Adrenal gland (tissue), 12 donors: ENCODE measurements around the gene PTPRN. TPM values are rescaled to one million over a fixed set of nuclear protein-coding genes. Genes with fewer than 3 reads are reported as not detected.
A peak's percentile ranks its signal among the peaks of the same experiment; 100 is the strongest.

ENCODE experiments used
- DNase-seq, 7 donors: peaks; one replicate each; pipeline ENCODE4 v3.0.0-alpha.2; 2019 to 2020
- H3K27ac ChIP-seq, 5 donors: fragments of 200-600 bp; sonication (generic) in 4 of 5; 1 replicate in 3 of 5; 2 replicates in 2 of 5; pipeline versions ENCODE4 v1.5.1 to v1.8.0; 2016 to 2020; ENCODE audit warnings: mild to moderate bottlenecking in 1 of 5
- H3K27me3 ChIP-seq: fragments of 200-600 bp; 2 replicates; pipeline ENCODE4 v1.8.0; 2021
- H3K36me3 ChIP-seq, 2 donors: fragments of 200-600 bp; replicated peaks in 1 of 2; 1 replicate in 1 of 2; 2 replicates in 1 of 2; pipeline versions ENCODE4 v1.5.1 to v1.8.0; 2018 to 2022
- H3K4me1 ChIP-seq, 2 donors: fragments of 200-600 bp; replicated peaks in 1 of 2; 1 replicate in 1 of 2; 2 replicates in 1 of 2; pipeline versions ENCODE4 v1.5.1 to v1.8.0; 2018 to 2021
- H3K4me3 ChIP-seq, 4 donors: fragments of 200-600 bp; sonication (generic) in 3 of 4; one replicate each; pipeline ENCODE4 v1.5.1; 2016 to 2018
- H3K9me3 ChIP-seq, 3 donors: fragments of 200-600 bp; sonication (generic) in 1 of 3; replicated peaks in 1 of 3; 1 replicate in 2 of 3; 2 replicates in 1 of 3; pipeline versions ENCODE4 v1.5.1 to v1.8.0; 2016 to 2021
- CTCF ChIP-seq, 6 experiments: fragments of 450-650 bp in 4 of 6; fragments of 200-600 bp in 2 of 6; sonication (generic) in 1 of 6; IDR thresholded peaks; 1 replicate in 5 of 6; 2 replicates in 1 of 6; pipeline versions ENCODE4 v1.5.1 to v1.8.0; 2016 to 2021; ENCODE audit warnings: antibody characterized with exemption in 6 of 6, mild to moderate bottlenecking in 2 of 6, moderate library complexity in 1 of 6
- POLR2A ChIP-seq, 2 donors: fragments of 450-650 bp; IDR thresholded peaks; one replicate each; pipeline ENCODE4 v1.6.1; 2017; ENCODE audit warnings: antibody characterized with exemption in 2 of 2, mild to moderate bottlenecking in 2 of 2, moderate library complexity in 1 of 2
- WGBS, 4 donors: extraction: QIAGEN DNeasy Blood & Tissue Kit in 2 of 4; methylation state at CpG; one replicate each; pipeline versions ENCODE4 v1.1.5 to v1.1.7; 2013 to 2017; 5-methylcytosine and 5-hydroxymethylcytosine counted together
- intact Hi-C, 2 donors: fragments of 100-400 bp; cut with DNase I; formaldehyde crosslinking; loops; one replicate each; pipeline versions ENCODE4 v1.14.1 to v1.15.0; 2022 to 2023
- polyA plus RNA-seq, 3 donors: library from polyadenylated mRNA; stranded (reverse); fragments of 200-250 nt in 2 of 3; fragments of 350-450 nt in 1 of 3; fragmentation: Illumina TruSeq in 1 of 3; extraction: RNeasy Lipid Tissue Mini Kit (QIAGEN cat#74804) in 1 of 3; gene quantifications; one replicate each; pipeline ENCODE4 v1.2.3, GENCODE V29; 2013 to 2014
- total RNA-seq, 9 donors: library from RNA; depleted of rRNA in 4 of 9; stranded (reverse); fragments of >200 nt in 4 of 9; fragments of 120-200 nt in 1 of 9; fragmentation: NEBNext Ultra II Directional in 1 of 9; extraction: Animal tissue kit (Norgen Biotek cat#: 25700) in 1 of 9; gene quantifications; one replicate each; pipeline versions ENCODE4 v1.1.0 to v1.2.4, GENCODE V29; 2013 to 2023
- donor health status: healthy with polysubstance abuse.
- donor health status: Bipolar disorder and iron deficiency.
- donor health status: DM: yes; HTN: yes; CAD: no.
- donor health status: DM: no; HTN: no; CAD: no.
- donor health status: DM: no; HTN: no; CAD: no.
- donor health status: DM: yes; HTN: yes; CAD: no.

PTPRN gene
- total and polyA plus RNA-seq, 12 donors = 0.39 to 106 (median 9.0) TPM; not detected in 1

GRCh38 chr2:219250049-219250781, 59.0 kb downstream of the PTPRN start:
- DNase-seq = no peak
- H3K4me3 ChIP-seq = no peak overlapping the region
- TF ChIP-seq POLR2A (IDR thresholded peaks at IDR 0.05) (no peak), CTCF (IDR thresholded peaks at IDR 0.05) (no peak)
- H3K27ac ChIP-seq = peak overlapping the region in 4 of 5 donors; percentile 56 to 90 (median 74)
- 86 to 89% (median 87%) methylated on average over 15 to 22 of the region's 22 CpGs for WGBS, 4 donors
- no peaks in the 10 kb centered on the region for H3K9me3 ChIP-seq
- H3K4me1 ChIP-seq = peaks cover 30 to 51% of the 10 kb centered on the region in 2 donors
- intact Hi-C loops = no loop called here
- H3K27me3 ChIP-seq = no peaks in the 10 kb centered on the region
- H3K36me3 ChIP-seq = peaks cover 0 to 17% of the 10 kb centered on the region in 2 donors

GRCh38 chr2:219249203-219249980, 59.8 kb downstream of the PTPRN start:
- H3K4me1 ChIP-seq = peaks cover 37 to 54% of the 10 kb centered on the region in 2 donors
- DNase-seq = peak; percentile 73 to 90 (median 87)
- WGBS, 4 donors = 29 to 63% (median 33%) methylated on average over 2 to 7 of the region's 7 CpGs
- intact Hi-C loops = loop anchor here (10.0 kb wide), 1 partner anchor 45 kb away; no protein-coding TSS in a partner anchor
- H3K4me3 ChIP-seq = no peak overlapping the region
- peaks cover 0 to 17% of the 10 kb centered on the region in 2 donors for H3K36me3 ChIP-seq
- peak overlapping the region; percentile 29 to 90 (median 71) for H3K27ac ChIP-seq
- no peaks in the 10 kb centered on the region for H3K27me3 ChIP-seq
- TF ChIP-seq POLR2A (IDR thresholded peaks at IDR 0.05) = peak; percentile 23 to 65
- no peak for TF ChIP-seq CTCF (IDR thresholded peaks at IDR 0.05)
- H3K9me3 ChIP-seq = no peaks in the 10 kb centered on the region

GRCh38 chr2:219248845-219249202, 60.4 kb downstream of the PTPRN start:
- no peak overlapping the region for H3K4me3 ChIP-seq
- H3K4me1 ChIP-seq = peaks cover 37 to 52% of the 10 kb centered on the region in 2 donors

More at GRCh38 chr2:219248845-219249202, 60.4 kb downstream of the PTPRN start:
- H3K27ac ChIP-seq = peak overlapping the region in 4 of 5 donors; percentile 56 to 90 (median 74)
- TF ChIP-seq POLR2A (IDR thresholded peaks at IDR 0.05) (no peak), CTCF (IDR thresholded peaks at IDR 0.05) (no peak)
- no peaks in the 10 kb centered on the region for H3K9me3 ChIP-seq
- DNase-seq = no peak
- WGBS, 4 donors = 71 to 84% (median 78%) methylated on average over 2 of the region's 2 CpGs
- no peaks in the 10 kb centered on the region for H3K27me3 ChIP-seq
- peaks cover 0 to 17% of the 10 kb centered on the region in 2 donors for H3K36me3 ChIP-seq
- intact Hi-C loops = loop anchor here (10.0 kb wide), 1 partner anchor 46 kb away; no protein-coding TSS in a partner anchor
